SK-N-SH (cell line): ENCODE data around the gene KRTAP13-1. TPM values are rescaled to one million over a fixed set of nuclear protein-coding genes. Genes with fewer than 3 reads are reported as not detected.

Experiments
- CTCF ChIA-PET: fragments of 300-600, 350-600 bp; formaldehyde crosslinking; extraction: SDS; loops from one replicate; lab custom pipeline; 2021; lab: Yijun Ruan, JAX
- POLR2A ChIA-PET: fragments of 350-600 bp; sonication (Branson Sonifier 250); formaldehyde crosslinking; extraction: SDS; loops from one replicate; lab custom pipeline; 2020; ENCODE audit warnings: antibody characterized with exemption, inconsistent platforms; lab: Yijun Ruan, JAX
- DNase-seq: peaks from one replicate; pipeline ENCODE4 v3.0.0; 2012
- H2AFZ ChIP-seq: fragments of 200-600 bp; sonication (generic); 2 replicates; pipeline ENCODE4 v1.8.1; 2016; ENCODE audit warnings: antibody characterized with exemption, mild to moderate bottlenecking, low read depth
- H3F3A ChIP-seq: fragments of 200-600 bp; sonication (generic); replicated peaks from 2 replicates; pipeline ENCODE3; 2016; ENCODE audit warnings: antibody characterized with exemption, mild to moderate bottlenecking; ENCODE audit not compliant: insufficient read depth
- H3K27ac ChIP-seq, 2 experiments: fragments of 200-500 bp in 1 of 2; fragments of 200-600 bp in 1 of 2; sonication (Bioruptor generic) in 1 of 2; sonication (generic), shearing (Covaris generic) in 1 of 2; 2 replicates each; pipeline versions ENCODE4 v1.5.1 to v1.6.1; 2014 to 2016; ENCODE audit warnings: low read depth in 2 of 2, inconsistent platforms in 1 of 2, low read length in 1 of 2, mild to moderate bottlenecking in 1 of 2, mixed read lengths in 1 of 2
- H3K27me3 ChIP-seq: fragments of 200-600 bp; sonication (generic), shearing (Covaris generic); 2 replicates; pipeline ENCODE4 v1.6.1; 2016; ENCODE audit warnings: mixed run types; ENCODE audit not compliant: insufficient read depth
- H3K36me3 ChIP-seq, 2 experiments: fragments of 200-500 bp in 1 of 2; fragments of 200-600 bp in 1 of 2; sonication (Bioruptor generic) in 1 of 2; sonication (generic) in 1 of 2; replicated peaks in 1 of 2; 2 replicates each; pipeline versions ENCODE3 to v1.5.1; 2014 to 2016; ENCODE audit warnings: low read length in 1 of 2, mild to moderate bottlenecking in 1 of 2; ENCODE audit not compliant: insufficient read depth in 2 of 2, control insufficient read depth in 1 of 2
- H3K4me1 ChIP-seq, 2 experiments: fragments of 200-500 bp in 1 of 2; fragments of 200-600 bp in 1 of 2; sonication (Bioruptor generic) in 1 of 2; sonication (generic), shearing (Covaris generic) in 1 of 2; 2 replicates each; pipeline versions ENCODE4 v1.5.1 to v1.6.1; 2014 to 2016; ENCODE audit warnings: low read depth in 1 of 2, low read length in 1 of 2, mixed run types in 1 of 2; ENCODE audit not compliant: insufficient read depth in 2 of 2, control insufficient read depth in 1 of 2
- H3K4me2 ChIP-seq: fragments of 200-600 bp; sonication (generic), shearing (Covaris generic); 2 replicates; pipeline ENCODE4 v1.6.1; 2017; ENCODE audit warnings: mixed run types
- H3K4me3 ChIP-seq, 2 experiments: fragments of 200-500 bp in 1 of 2; fragments of 200-600 bp in 1 of 2; sonication (Bioruptor generic) in 1 of 2; sonication (generic), shearing (Covaris generic) in 1 of 2; 2 replicates each; pipeline versions ENCODE4 v1.5.1 to v1.8.1; 2014 to 2016; ENCODE audit warnings: low read depth in 2 of 2, inconsistent platforms in 1 of 2, low read length in 1 of 2, mild to moderate bottlenecking in 1 of 2, mixed read lengths in 1 of 2, moderate library complexity in 1 of 2
- H3K79me2 ChIP-seq: fragments of 200-600 bp; sonication (generic); 2 replicates; pipeline ENCODE4 v1.8.1; 2017; ENCODE audit warnings: mild to moderate bottlenecking; ENCODE audit not compliant: insufficient read depth
- H3K9ac ChIP-seq: fragments of 200-600 bp; sonication (generic); 2 replicates; pipeline ENCODE4 v1.6.1; 2017; ENCODE audit warnings: mixed run types
- H3K9me2 ChIP-seq: fragments of 200-600 bp; sonication (generic); 2 replicates; pipeline ENCODE4 v1.6.1; 2017; ENCODE audit warnings: mixed run types
- H3K9me3 ChIP-seq: fragments of 200-600 bp; sonication (generic); 2 replicates; pipeline ENCODE4 v1.6.1; 2017; ENCODE audit warnings: mixed run types, mild to moderate bottlenecking, moderate library complexity
- H4K20me1 ChIP-seq: fragments of 200-600 bp; sonication (generic); 2 replicates; pipeline ENCODE4 v1.6.1; 2017; ENCODE audit warnings: mild to moderate bottlenecking, mixed run types; ENCODE audit not compliant: insufficient read depth
- CHD2 ChIP-seq: fragments of 150-350 bp; IDR thresholded peaks from 2 replicates; pipeline ENCODE4 v1.6.1; 2018; ENCODE audit warnings: low read length; ENCODE audit not compliant: partially characterized antibody
- ELF1 ChIP-seq: IDR thresholded peaks from 2 replicates; pipeline ENCODE4 v1.4.0; 2012
- EP300 ChIP-seq, 2 experiments: IDR thresholded peaks; 2 replicates each; pipeline versions ENCODE4 v1.4.0 to v1.6.1; 2012; ENCODE audit warnings: borderline replicate concordance in 1 of 2, low read depth in 1 of 2, low read length in 1 of 2
- EZH2phosphoT487 ChIP-seq: fragments of 200-600 bp; sonication (generic); IDR thresholded peaks from 2 replicates; pipeline ENCODE4 v1.6.1; 2017; ENCODE audit warnings: low read depth, mixed run types, mild to moderate bottlenecking, antibody characterized with exemption, moderate library complexity, borderline replicate concordance
- FOSL2 ChIP-seq: IDR thresholded peaks from 2 replicates; pipeline ENCODE4 v1.4.0; 2012; ENCODE audit warnings: low read depth, mild to moderate bottlenecking, moderate library complexity, borderline replicate concordance
- FOXJ3 ChIP-seq: sonication (generic); formaldehyde crosslinking; IDR thresholded peaks from 2 replicates; pipeline ENCODE4 v1.5.1; 2020; ENCODE audit warnings: mild to moderate bottlenecking, missing genetic modification reagents
- FOXM1 ChIP-seq: IDR thresholded peaks from 2 replicates; pipeline ENCODE4 v1.4.0; 2012; ENCODE audit warnings: low read depth, mild to moderate bottlenecking
- GABPA ChIP-seq: IDR thresholded peaks from 2 replicates; pipeline ENCODE4 v1.4.0; 2012; ENCODE audit warnings: low read depth, mild to moderate bottlenecking
- MEF2A ChIP-seq: IDR thresholded peaks from 2 replicates; pipeline ENCODE4 v1.4.0; 2012; ENCODE audit warnings: low read depth, borderline replicate concordance
- MXI1 ChIP-seq: IDR thresholded peaks from 2 replicates; pipeline ENCODE4 v1.6.1; 2012; ENCODE audit warnings: mild to moderate bottlenecking, low read depth, low read length, improper control_type of control experiment
- NFIC ChIP-seq: IDR thresholded peaks from 2 replicates; pipeline ENCODE4 v1.4.0; 2012; ENCODE audit warnings: borderline replicate concordance
- POLR2AphosphoS5 ChIP-seq: IDR thresholded peaks from 2 replicates; pipeline ENCODE4 v1.6.1; 2012; ENCODE audit warnings: low read depth, low read length
- RAD21 ChIP-seq: IDR thresholded peaks from 2 replicates; pipeline ENCODE4 v1.6.1; 2012; ENCODE audit warnings: mild to moderate bottlenecking, low read length
- RXRA ChIP-seq: IDR thresholded peaks from 2 replicates; pipeline ENCODE4 v1.4.0; 2012; ENCODE audit warnings: low read depth, mild to moderate bottlenecking, borderline replicate concordance
- SIN3A ChIP-seq: IDR thresholded peaks from 2 replicates; pipeline ENCODE4 v1.6.1; 2012; ENCODE audit warnings: low read depth, mild to moderate bottlenecking, low read length, moderate library complexity, borderline replicate concordance
- TCF12 ChIP-seq: IDR thresholded peaks from 2 replicates; pipeline ENCODE4 v1.4.0; 2012
- YY1 ChIP-seq: IDR thresholded peaks from 2 replicates; pipeline ENCODE4 v1.4.0; 2012; ENCODE audit warnings: low read depth, mild to moderate bottlenecking
- WGBS: methylation state at CpG from one replicate; pipeline ENCODE4 v1.1.6; 2017; ENCODE audit warnings: low lambda C conversion rate; 5-methylcytosine and 5-hydroxymethylcytosine counted together
- polyA plus RNA-seq, 3 experiments: library from polyadenylated mRNA; depleted of rRNA; stranded (reverse); fragments of >200 nt; gene quantifications; 2 replicates each; pipeline ENCODE4 v1.2.3, GENCODE V29; 2012
- TF ChIP-seq, protein P1 (sequence below): IDR thresholded peaks from 2 replicates; pipeline ENCODE4 v1.6.1; 2012; ENCODE audit warnings: mild to moderate bottlenecking, low read depth, low read length, moderate library complexity
- TF ChIP-seq, protein P2 (sequence below): IDR thresholded peaks from 2 replicates; pipeline ENCODE4; 2012
- TF ChIP-seq, protein P3 (sequence below): fragments of 150-350 bp; IDR thresholded peaks from 2 replicates; pipeline ENCODE4 v1.6.1; 2016; ENCODE audit warnings: mild to moderate bottlenecking, low read depth, low read length

The KRTAP13-1 gene
- polyA plus RNA-seq, 1 of the 3 experiments (the other 2 are of a cell fraction), result not detected

DNA sequence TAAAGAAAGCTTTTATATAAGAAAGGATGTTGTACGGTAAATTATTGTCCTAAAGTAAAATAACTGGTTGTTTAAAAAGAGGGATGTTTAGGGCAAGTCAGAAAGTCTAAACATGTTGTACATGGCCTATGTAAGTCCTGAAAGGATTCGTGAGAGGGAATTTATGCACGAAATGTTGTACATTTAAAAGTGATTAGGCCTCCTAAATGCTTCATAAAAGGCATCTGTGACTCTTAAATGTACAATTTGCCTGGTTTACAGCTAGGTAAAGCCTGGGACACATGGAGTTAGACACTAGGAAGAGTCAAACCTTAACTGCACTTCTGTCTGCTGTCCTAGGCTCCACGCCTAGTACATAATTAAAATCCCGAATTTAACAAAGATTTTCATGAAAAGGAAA is 20.2 kb downstream of the KRTAP13-1 start (continued):
- TF ChIP-seq, protein P1, sequence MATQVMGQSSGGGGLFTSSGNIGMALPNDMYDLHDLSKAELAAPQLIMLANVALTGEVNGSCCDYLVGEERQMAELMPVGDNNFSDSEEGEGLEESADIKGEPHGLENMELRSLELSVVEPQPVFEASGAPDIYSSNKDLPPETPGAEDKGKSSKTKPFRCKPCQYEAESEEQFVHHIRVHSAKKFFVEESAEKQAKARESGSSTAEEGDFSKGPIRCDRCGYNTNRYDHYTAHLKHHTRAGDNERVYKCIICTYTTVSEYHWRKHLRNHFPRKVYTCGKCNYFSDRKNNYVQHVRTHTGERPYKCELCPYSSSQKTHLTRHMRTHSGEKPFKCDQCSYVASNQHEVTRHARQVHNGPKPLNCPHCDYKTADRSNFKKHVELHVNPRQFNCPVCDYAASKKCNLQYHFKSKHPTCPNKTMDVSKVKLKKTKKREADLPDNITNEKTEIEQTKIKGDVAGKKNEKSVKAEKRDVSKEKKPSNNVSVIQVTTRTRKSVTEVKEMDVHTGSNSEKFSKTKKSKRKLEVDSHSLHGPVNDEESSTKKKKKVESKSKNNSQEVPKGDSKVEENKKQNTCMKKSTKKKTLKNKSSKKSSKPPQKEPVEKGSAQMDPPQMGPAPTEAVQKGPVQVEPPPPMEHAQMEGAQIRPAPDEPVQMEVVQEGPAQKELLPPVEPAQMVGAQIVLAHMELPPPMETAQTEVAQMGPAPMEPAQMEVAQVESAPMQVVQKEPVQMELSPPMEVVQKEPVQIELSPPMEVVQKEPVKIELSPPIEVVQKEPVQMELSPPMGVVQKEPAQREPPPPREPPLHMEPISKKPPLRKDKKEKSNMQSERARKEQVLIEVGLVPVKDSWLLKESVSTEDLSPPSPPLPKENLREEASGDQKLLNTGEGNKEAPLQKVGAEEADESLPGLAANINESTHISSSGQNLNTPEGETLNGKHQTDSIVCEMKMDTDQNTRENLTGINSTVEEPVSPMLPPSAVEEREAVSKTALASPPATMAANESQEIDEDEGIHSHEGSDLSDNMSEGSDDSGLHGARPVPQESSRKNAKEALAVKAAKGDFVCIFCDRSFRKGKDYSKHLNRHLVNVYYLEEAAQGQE, result no peak
- TF ChIP-seq POLR2AphosphoS5, result no peak
- no peak for TF ChIP-seq FOSL2
- TF ChIP-seq TCF12, result no peak

DNA sequence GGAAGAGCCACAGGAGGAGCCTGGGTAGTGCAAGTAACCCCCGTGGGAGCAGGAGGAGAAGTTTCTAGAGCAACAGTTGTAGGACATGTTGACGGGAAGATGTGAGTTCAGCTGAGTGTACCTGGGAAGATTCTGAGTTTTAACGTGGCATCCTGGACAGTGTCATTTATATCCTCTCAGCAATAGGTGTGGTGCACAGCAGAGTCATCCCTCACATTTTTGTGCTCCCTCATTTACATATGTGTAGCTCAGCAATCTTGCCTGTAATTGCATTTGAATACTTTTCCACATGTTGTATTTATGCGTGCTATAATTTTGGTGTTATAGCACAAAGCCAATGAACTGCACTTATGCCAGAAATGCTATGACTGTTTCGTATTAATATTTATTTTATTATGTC is 30.0 kb downstream of the KRTAP13-1 start, which contains the start of gene KRTAP13-3:
Gene KRTAP13-3 (minus strand): TSS at position 101 of the 400 bp plus-strand sequence. CDS start 14 bp downstream, at position 87.
- H4K20me1 ChIP-seq, result no peaks in the 10 kb centered on the region
- POLR2A ChIA-PET, result no interaction called here
- WGBS, result 9% methylated on average over 5 of the region's 5 CpGs

DNA sequence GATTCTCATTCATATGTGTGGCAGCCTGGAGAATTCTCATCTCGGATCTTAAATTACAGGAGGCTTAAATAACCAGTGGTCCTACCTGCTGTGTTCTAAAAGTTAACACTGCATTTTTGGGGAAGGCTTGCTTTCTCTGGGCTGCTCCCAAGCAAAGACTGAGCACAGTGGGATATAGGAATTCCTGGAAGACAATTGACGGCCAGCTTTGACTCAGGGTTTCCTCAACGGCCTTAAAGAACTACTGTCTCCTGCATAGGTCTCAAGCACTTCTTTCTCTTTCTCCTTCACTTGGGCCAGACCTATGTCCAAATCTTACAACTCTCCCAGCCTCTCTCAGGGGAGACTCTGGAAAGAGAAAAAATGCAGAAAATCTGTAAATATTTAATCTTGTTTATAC is 30.9 kb downstream of the KRTAP13-1 start:
- H4K20me1 ChIP-seq, result no peaks in the 10 kb centered on the region
- no peak overlapping the region for H3K4me2 ChIP-seq
- TF ChIP-seq, protein P2, sequence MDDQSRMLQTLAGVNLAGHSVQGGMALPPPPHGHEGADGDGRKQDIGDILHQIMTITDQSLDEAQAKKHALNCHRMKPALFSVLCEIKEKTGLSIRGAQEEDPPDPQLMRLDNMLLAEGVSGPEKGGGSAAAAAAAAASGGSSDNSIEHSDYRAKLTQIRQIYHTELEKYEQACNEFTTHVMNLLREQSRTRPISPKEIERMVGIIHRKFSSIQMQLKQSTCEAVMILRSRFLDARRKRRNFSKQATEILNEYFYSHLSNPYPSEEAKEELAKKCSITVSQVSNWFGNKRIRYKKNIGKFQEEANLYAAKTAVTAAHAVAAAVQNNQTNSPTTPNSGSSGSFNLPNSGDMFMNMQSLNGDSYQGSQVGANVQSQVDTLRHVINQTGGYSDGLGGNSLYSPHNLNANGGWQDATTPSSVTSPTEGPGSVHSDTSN, result no peak
- TF ChIP-seq, protein P3, sequence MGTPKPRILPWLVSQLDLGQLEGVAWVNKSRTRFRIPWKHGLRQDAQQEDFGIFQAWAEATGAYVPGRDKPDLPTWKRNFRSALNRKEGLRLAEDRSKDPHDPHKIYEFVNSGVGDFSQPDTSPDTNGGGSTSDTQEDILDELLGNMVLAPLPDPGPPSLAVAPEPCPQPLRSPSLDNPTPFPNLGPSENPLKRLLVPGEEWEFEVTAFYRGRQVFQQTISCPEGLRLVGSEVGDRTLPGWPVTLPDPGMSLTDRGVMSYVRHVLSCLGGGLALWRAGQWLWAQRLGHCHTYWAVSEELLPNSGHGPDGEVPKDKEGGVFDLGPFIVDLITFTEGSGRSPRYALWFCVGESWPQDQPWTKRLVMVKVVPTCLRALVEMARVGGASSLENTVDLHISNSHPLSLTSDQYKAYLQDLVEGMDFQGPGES, result no peak
- TF ChIP-seq FOXM1, result no peak
- no peak for TF ChIP-seq MXI1
- TF ChIP-seq EP300 (IDR thresholded peaks at IDR 0.05; ENCODE audit: borderline replicate concordance in 1 of 2, low read depth in 1 of 2, low read length in 1 of 2), result no peak
- no peak for TF ChIP-seq CHD2
- TF ChIP-seq RXRA, result no peak
- TF ChIP-seq ELF1, result no peak
- no peak for TF ChIP-seq TCF12
- no peak for TF ChIP-seq NFIC
- TF ChIP-seq YY1, result no peak
- no peak for TF ChIP-seq MEF2A
- no peaks in the 10 kb centered on the region for H3K9me3 ChIP-seq
- H3K79me2 ChIP-seq, result no peaks in the 10 kb centered on the region
- H3K4me3 ChIP-seq, result no peak overlapping the region
- no peaks in the 10 kb centered on the region for H3K27me3 ChIP-seq
- no peak overlapping the region for H2AFZ ChIP-seq
- DNase-seq, result no peak
- no peaks in the 10 kb centered on the region for H3K36me3 ChIP-seq
- ChIA-PET CTCF (no interaction called here), POLR2A (no interaction called here)
- H3F3A ChIP-seq, result no peaks in the 10 kb centered on the region
- no peak overlapping the region for H3K27ac ChIP-seq
- no peaks in the 10 kb centered on the region for H3K9me2 ChIP-seq
- no peak overlapping the region for H3K9ac ChIP-seq
- WGBS, result 0% methylated on average over 3 of the region's 3 CpGs
- no peaks in the 10 kb centered on the region for H3K4me1 ChIP-seq

More for the DNA sequence above, 30.0 kb downstream of the KRTAP13-1 start, which contains the start of gene KRTAP13-3:
- Histone ChIP-seq H3K27me3 (no peaks in the 10 kb centered on the region), H3F3A (no peaks in the 10 kb centered on the region), H3K4me3 (no peak within 1 kb of the TSS), H2AFZ (no peak within 1 kb of the TSS), H3K4me2 (no peak within 1 kb of the TSS), H3K4me1 (no peaks in the 10 kb centered on the region), H3K9me3 (no peaks in the 10 kb centered on the region), H3K36me3 (no peaks in the 10 kb centered on the region)
- DNase-seq, result no peak
- TF ChIP-seq RAD21 (no peak), FOSL2 (no peak), MEF2A (no peak), SIN3A (no peak), EZH2phosphoT487 (no peak), MXI1 (no peak), GABPA (no peak), FOXJ3 (CRISPR knock-in tag) (no peak)
- TF ChIP-seq, all 33 proteins: peak for 0
- CTCF ChIA-PET, result no interaction called here
- Histone ChIP-seq H3K9me2 (no peaks in the 10 kb centered on the region), H3K27ac (no peak within 1 kb of the TSS), H3K9ac (no peak within 1 kb of the TSS), H3K79me2 (no peaks in the 10 kb centered on the region)
